K562 (cell line): ENCODE measurements around the gene TBXAS1. TPM values are rescaled to one million over a fixed set of nuclear protein-coding genes. Genes with fewer than 3 reads are reported as not detected.

Experiments
- ASH1L ChIP-seq: fragments of 450-650 bp; IDR thresholded peaks from 2 replicates; pipeline ENCODE4 v1.6.1; 2018; ENCODE audit warnings: borderline replicate concordance, mild to moderate bottlenecking, low read depth; ENCODE audit not compliant: partially characterized antibody
- BRD9 ChIP-seq: fragments of 450-650 bp; IDR thresholded peaks from 2 replicates; pipeline ENCODE4 v1.6.1; 2018; ENCODE audit warnings: low read depth; ENCODE audit not compliant: partially characterized antibody
- CBFA2T2 ChIP-seq: fragments of 450-650 bp; conservative IDR thresholded peaks from 2 replicates; pipeline ENCODE4 v1.6.1; 2017; ENCODE audit warnings: mild to moderate bottlenecking
- CCNT2 ChIP-seq: IDR thresholded peaks from 2 replicates; pipeline ENCODE4 v1.6.1; 2011; ENCODE audit warnings: borderline replicate concordance, low read depth, mild to moderate bottlenecking, moderate library complexity, mixed read lengths, low read length; ENCODE audit not compliant: insufficient read length; ENCODE audit errors: extremely low read depth
- ELK3 ChIP-seq: fragments of 450-650 bp; formaldehyde crosslinking; IDR thresholded peaks from 2 replicates; pipeline ENCODE4 v1.4.0; 2020; ENCODE audit warnings: mild to moderate bottlenecking
- HNRNPLL ChIP-seq: fragments of 200-400 bp; formaldehyde crosslinking; IDR thresholded peaks from 2 replicates; pipeline ENCODE4 v1.6.1; 2017; ENCODE audit warnings: low read length, low read depth, mild to moderate bottlenecking; ENCODE audit not compliant: poor library complexity, severe bottlenecking
- IFI16 ChIP-seq: fragments of 250-450 bp; sonication (Bioruptor Pico); IDR thresholded peaks from 2 replicates; pipeline ENCODE4 v2.1.2; 2022; ENCODE audit warnings: mild to moderate bottlenecking, inconsistent platforms
- L3MBTL2 ChIP-seq: fragments of 450-650 bp; IDR thresholded peaks from 2 replicates; pipeline ENCODE4 v1.6.1; 2016; ENCODE audit warnings: mild to moderate bottlenecking, moderate library complexity
- MTA2 ChIP-seq: fragments of 450-650 bp; IDR thresholded peaks from 2 replicates; pipeline ENCODE4 v1.6.1; 2016; ENCODE audit warnings: low read depth
- MYBL2 ChIP-seq, 2 experiments: fragments of 450-650 bp in 1 of 2; sonication (generic) in 1 of 2; formaldehyde crosslinking in 1 of 2; IDR thresholded peaks; 2 replicates each; pipeline versions ENCODE4 v1.6.1 to v1.8.1; 2017 to 2022; ENCODE audit warnings: borderline replicate concordance in 1 of 2, inconsistent platforms in 1 of 2, low read depth in 1 of 2, mild to moderate bottlenecking in 1 of 2, missing genetic modification reagents in 1 of 2, moderate library complexity in 1 of 2
- NELFE ChIP-seq: IDR thresholded peaks from 2 replicates; pipeline ENCODE4 v1.6.1; 2011; ENCODE audit warnings: mild to moderate bottlenecking; ENCODE audit not compliant: insufficient read depth, insufficient read length
- SMARCA4 ChIP-seq: fragments of 450-650 bp; IDR thresholded peaks from 2 replicates; pipeline ENCODE4 v1.6.1; 2016
- SMC3 ChIP-seq: conservative IDR thresholded peaks from 2 replicates; pipeline ENCODE4 v1.6.1; 2011; ENCODE audit warnings: low read depth, low read length, improper control_type of control experiment; ENCODE audit not compliant: insufficient read depth
- TAL1 ChIP-seq: fragments of 450-650 bp; IDR thresholded peaks from 2 replicates; pipeline ENCODE4 v1.6.1; 2016; ENCODE audit warnings: mild to moderate bottlenecking
- TBP ChIP-seq: optimal IDR thresholded peaks from 2 replicates; pipeline ENCODE3; 2011; ENCODE audit warnings: low read depth, low read length, improper control_type of control experiment
- TSC22D4 ChIP-seq: fragments of 450-650 bp; IDR thresholded peaks from 2 replicates; pipeline ENCODE4 v1.6.1; 2016; ENCODE audit warnings: missing genetic modification characterization, missing biosample characterization, control low read depth
- ZBTB43 ChIP-seq: sonication (generic); formaldehyde crosslinking; IDR thresholded peaks from 2 replicates; pipeline ENCODE4 v1.8.0; 2023; ENCODE audit warnings: mild to moderate bottlenecking, missing genetic modification reagents
- ZFP91 ChIP-seq: sonication (generic); formaldehyde crosslinking; IDR thresholded peaks from 2 replicates; pipeline ENCODE4 v1.8.0; 2022; ENCODE audit warnings: mild to moderate bottlenecking, missing genetic modification reagents
- ZNF239 ChIP-seq: fragments of 250-450 bp; sonication (Bioruptor Pico); IDR thresholded peaks from 2 replicates; pipeline ENCODE4 v1.4.0; 2020; ENCODE audit warnings: mild to moderate bottlenecking
- ZNF398 ChIP-seq: fragments of 250-450 bp; sonication (Bioruptor Pico); IDR thresholded peaks from 2 replicates; pipeline ENCODE4 v1.8.0; 2021; ENCODE audit warnings: moderate library complexity, mild to moderate bottlenecking, inconsistent platforms
- ZNF79 ChIP-seq: fragments of 250-450 bp; sonication (Bioruptor Pico); IDR thresholded peaks from 2 replicates; pipeline ENCODE4 v1.4.0; 2020; ENCODE audit warnings: low read depth, mild to moderate bottlenecking, moderate library complexity
- polyA plus RNA-seq, 8 experiments: library from polyadenylated mRNA; depleted of rRNA in 4 of 8; stranded (reverse) in 5 of 8; unstranded in 3 of 8; fragments of >200 nt; fragmentation: Nextera tagmentation in 2 of 8; fragmentation: Illumina TruSeq in 1 of 8; extraction: Ambion mirVana in 2 of 8; extraction: Trizol in 1 of 8; gene quantifications; 2 replicates each; pipeline versions ENCODE4 v1.2.1 to v1.2.3, GENCODE V29; 2011 to 2014; ENCODE audit warnings: inconsistent platforms in 1 of 8, missing spikeins in 1 of 8
- total RNA-seq, 7 experiments: library from RNA; depleted of rRNA in 6 of 7; stranded (reverse); fragments of >200 nt in 6 of 7; fragmentation: Illumina TruSeq in 2 of 7; extraction: Trizol in 2 of 7; gene quantifications; 2 replicates each; pipeline versions ENCODE4 v1.2.1 to v1.2.3, GENCODE V29; 2011 to 2021; ENCODE audit warnings: low replicate concordance in 1 of 7
- TF ChIP-seq, protein P1 (sequence below): fragments of 450-650 bp; formaldehyde crosslinking; IDR thresholded peaks from 2 replicates; pipeline ENCODE4 v1.4.0; 2022; ENCODE audit warnings: missing genetic modification characterization

TBXAS1 gene
- total and polyA plus RNA-seq, 9 of the 15 experiments (the other 6 are each of a cell fraction or from before 2014, with no cell fraction given): 1.1 to 8.3 (median 1.9) TPM

- TF ChIP-seq NELFE: no peak
- TF ChIP-seq ZBTB43: no peak
- no peak for TF ChIP-seq ZFP91
- TF ChIP-seq ZNF239 (CRISPR knock-in tag): no peak
- no peak for TF ChIP-seq TAL1
- TF ChIP-seq ASH1L: no peak
- no peak for TF ChIP-seq SMARCA4
- TF ChIP-seq, protein P1, sequence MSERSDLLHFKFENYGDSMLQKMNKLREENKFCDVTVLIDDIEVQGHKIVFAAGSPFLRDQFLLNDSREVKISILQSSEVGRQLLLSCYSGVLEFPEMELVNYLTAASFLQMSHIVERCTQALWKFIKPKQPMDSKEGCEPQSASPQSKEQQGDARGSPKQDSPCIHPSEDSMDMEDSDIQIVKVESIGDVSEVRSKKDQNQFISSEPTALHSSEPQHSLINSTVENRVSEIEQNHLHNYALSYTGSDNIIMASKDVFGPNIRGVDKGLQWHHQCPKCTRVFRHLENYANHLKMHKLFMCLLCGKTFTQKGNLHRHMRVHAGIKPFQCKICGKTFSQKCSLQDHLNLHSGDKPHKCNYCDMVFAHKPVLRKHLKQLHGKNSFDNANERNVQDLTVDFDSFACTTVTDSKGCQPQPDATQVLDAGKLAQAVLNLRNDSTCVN (CRISPR knock-in tag): 0 out of 2 replicates have a peak, but pooled peaks have one; percentile 40
- no peak for TF ChIP-seq BRD9
- TF ChIP-seq CCNT2: no peak
- TF ChIP-seq ELK3 (CRISPR knock-in tag): 0 out of 2 replicates have a peak, but pooled peaks have one; percentile 30
- no peak for TF ChIP-seq HNRNPLL
- no peak for TF ChIP-seq CBFA2T2
- no peak for TF ChIP-seq IFI16 (CRISPR knock-in tag)
- TF ChIP-seq TBP: no peak
- no peak for TF ChIP-seq TSC22D4 (tag)
- TF ChIP-seq MTA2: no peak
- TF ChIP-seq ZNF398 (CRISPR knock-in tag): no peak
- no peak for TF ChIP-seq SMC3
- TF ChIP-seq L3MBTL2: no peak
- TF ChIP-seq ZNF79 (CRISPR knock-in tag): no peak
- TF ChIP-seq MYBL2 (IDR thresholded peaks at IDR 0.05; ENCODE audit: low read depth): no peak
- TF ChIP-seq MYBL2 (CRISPR knock-in tag; IDR thresholded peaks at IDR 0.05; ENCODE audit: borderline replicate concordance): no peak
Measured at GRCh38 chr7:139853506-139854123, 24.6 kb downstream of the TBXAS1 start (continued).
